ENCODE data around the gene DRAM1.

- TF ChIP-seq CTCF (conservative IDR thresholded peaks at IDR 0.05 in 1 of 2, IDR thresholded peaks at IDR 0.05 in 1 of 2; ENCODE audit: low read depth in 1 of 2, low read length in 2 of 2), result no peak
- no peak for TF ChIP-seq EZH2 (IDR thresholded peaks at IDR 0.05; ENCODE audit: low read length, missing control alignments)
Measured at GRCh38 chr12:101892794-101893193, 15.4 kb downstream of the DRAM1 start.

Measured in fibroblast of lung (primary cell).